Measurements from ENCODE around the gene ZNF688.
"Not testable (repeated sequence)": the region's sequence is repeated elsewhere in the genome, so short reads cannot be mapped to it uniquely, and the experiment has no call there.

DNA sequence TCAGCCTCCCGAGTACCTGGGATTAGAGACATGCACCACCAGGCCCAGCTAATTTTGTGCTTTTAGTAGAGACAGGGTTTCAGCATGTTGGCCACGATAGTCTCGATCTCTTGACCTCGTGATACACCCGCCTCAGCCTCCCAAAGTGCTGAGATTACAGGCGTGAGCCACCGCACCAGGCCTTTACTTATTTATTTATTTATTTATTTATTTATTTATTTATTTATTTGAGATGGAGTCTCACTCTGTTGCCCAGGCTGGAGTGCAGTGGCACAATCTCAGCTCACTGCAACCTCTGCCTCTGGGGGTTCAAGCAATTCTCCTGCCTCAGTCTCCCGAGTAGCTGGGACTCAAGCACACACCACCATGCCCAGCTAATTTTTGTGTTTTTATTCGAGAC, 19.4 kb upstream of the ZNF688 start:
- TF ChIP-seq, protein P1, sequence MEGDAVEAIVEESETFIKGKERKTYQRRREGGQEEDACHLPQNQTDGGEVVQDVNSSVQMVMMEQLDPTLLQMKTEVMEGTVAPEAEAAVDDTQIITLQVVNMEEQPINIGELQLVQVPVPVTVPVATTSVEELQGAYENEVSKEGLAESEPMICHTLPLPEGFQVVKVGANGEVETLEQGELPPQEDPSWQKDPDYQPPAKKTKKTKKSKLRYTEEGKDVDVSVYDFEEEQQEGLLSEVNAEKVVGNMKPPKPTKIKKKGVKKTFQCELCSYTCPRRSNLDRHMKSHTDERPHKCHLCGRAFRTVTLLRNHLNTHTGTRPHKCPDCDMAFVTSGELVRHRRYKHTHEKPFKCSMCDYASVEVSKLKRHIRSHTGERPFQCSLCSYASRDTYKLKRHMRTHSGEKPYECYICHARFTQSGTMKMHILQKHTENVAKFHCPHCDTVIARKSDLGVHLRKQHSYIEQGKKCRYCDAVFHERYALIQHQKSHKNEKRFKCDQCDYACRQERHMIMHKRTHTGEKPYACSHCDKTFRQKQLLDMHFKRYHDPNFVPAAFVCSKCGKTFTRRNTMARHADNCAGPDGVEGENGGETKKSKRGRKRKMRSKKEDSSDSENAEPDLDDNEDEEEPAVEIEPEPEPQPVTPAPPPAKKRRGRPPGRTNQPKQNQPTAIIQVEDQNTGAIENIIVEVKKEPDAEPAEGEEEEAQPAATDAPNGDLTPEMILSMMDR (IDR thresholded peaks at IDR 0.05), result not testable (repeated sequence)
- TF ChIP-seq POLR2A (IDR thresholded peaks at IDR 0.05), result not testable (repeated sequence)
